Measurements from ENCODE around the gene ZNF654. TPM values are rescaled to one million over a fixed set of nuclear protein-coding genes. Genes with fewer than 3 reads are reported as not detected.

Gene ZNF654
- total RNA-seq, 3 donors from 2014 or later = 13.1 to 20.8 (median 17.4) TPM

- TF ChIP-seq CTCF (IDR thresholded peaks at IDR 0.05) = no peak
- Histone ChIP-seq H3K36me3 (ENCODE audit: low read depth) (no peaks in the 10 kb centered on the region), H3K9me3 (no peaks in the 10 kb centered on the region), H3K4me1 (ENCODE audit: low read depth) (no peaks in the 10 kb centered on the region), H3K4me3 (no peak overlapping the region)
- DNase-seq (no peak), ATAC-seq (no peak)
- intact Hi-C loops (cut with DNase I, micrococcal nuclease) = no loop called here
These were observed 25.0 kb downstream of the ZNF654 start for GRCh38 chr3:88084097-88084501.

- no peaks in the 10 kb centered on the region for H3K9me3 ChIP-seq
- DNase-seq (no peak), ATAC-seq (no peak)
- H3K4me1 ChIP-seq (ENCODE audit: low read depth) = no peaks in the 10 kb centered on the region
- no peaks in the 10 kb centered on the region for H3K36me3 ChIP-seq (ENCODE audit: low read depth)
- no peak overlapping the region for H3K4me3 ChIP-seq
- no peak for TF ChIP-seq CTCF (IDR thresholded peaks at IDR 0.05)
- intact Hi-C loops (cut with DNase I, micrococcal nuclease) = no loop called here
These were observed 31.6 kb downstream of the ZNF654 start for GRCh38 chr3:88090681-88091080.

GRCh38 chr3:88092270-88092669 is 33.2 kb downstream of the ZNF654 start:
- intact Hi-C loops (cut with DNase I, micrococcal nuclease) = no loop called here
- no peak for DNase-seq
- ATAC-seq = no peak
- Histone ChIP-seq H3K36me3 (ENCODE audit: low read depth) (no peaks in the 10 kb centered on the region), H3K4me1 (ENCODE audit: low read depth) (no peaks in the 10 kb centered on the region), H3K4me3 (no peak overlapping the region), H3K9me3 (no peaks in the 10 kb centered on the region)
- TF ChIP-seq CTCF (IDR thresholded peaks at IDR 0.05) = no peak

GRCh38 chr3:88093266-88093665 is 34.2 kb downstream of the ZNF654 start:
- no peaks in the 10 kb centered on the region for H3K4me1 ChIP-seq (ENCODE audit: low read depth)
- no peak for TF ChIP-seq CTCF (IDR thresholded peaks at IDR 0.05)
- no peaks in the 10 kb centered on the region for H3K36me3 ChIP-seq (ENCODE audit: low read depth)
- intact Hi-C loops (cut with DNase I, micrococcal nuclease) = no loop called here
- ATAC-seq (no peak), DNase-seq (no peak)
- H3K9me3 ChIP-seq = no peaks in the 10 kb centered on the region
- H3K4me3 ChIP-seq = no peak overlapping the region

GRCh38 chr3:88101142-88101541 is 42.1 kb downstream of the ZNF654 start:
- H3K36me3 ChIP-seq (ENCODE audit: low read depth) = no peaks in the 10 kb centered on the region
- intact Hi-C loops (cut with DNase I, micrococcal nuclease) = no loop called here
- no peaks in the 10 kb centered on the region for H3K4me1 ChIP-seq (ENCODE audit: low read depth)
- no peak overlapping the region for H3K4me3 ChIP-seq
- DNase-seq (no peak), ATAC-seq (no peak)
- TF ChIP-seq CTCF (IDR thresholded peaks at IDR 0.05) = no peak
- H3K9me3 ChIP-seq = no peaks in the 10 kb centered on the region

- no peak for TF ChIP-seq CTCF (IDR thresholded peaks at IDR 0.05)
- ATAC-seq (no peak), DNase-seq (no peak)
- Histone ChIP-seq H3K36me3 (ENCODE audit: low read depth) (no peaks in the 10 kb centered on the region), H3K9me3 (no peaks in the 10 kb centered on the region), H3K4me1 (ENCODE audit: low read depth) (no peaks in the 10 kb centered on the region), H3K4me3 (no peak overlapping the region)
- intact Hi-C loops (cut with DNase I, micrococcal nuclease) = no loop called here
These were observed 46.3 kb downstream of the ZNF654 start for GRCh38 chr3:88105325-88105724.

Data from mucosa of descending colon (tissue), 3 donors.